Naive thymus-derived CD4-positive, alpha-beta T cell (primary cell): Measurements from ENCODE around the gene HECW1. TPM values are rescaled to one million over a fixed set of nuclear protein-coding genes. Genes with fewer than 3 reads are reported as not detected.
A peak's percentile ranks its signal among the peaks of the same experiment; 100 is the strongest.

Experiments
- ATAC-seq: fragments of 150-1000 bp; cut with Tn5 transposase; 2 replicates; pipeline ENCODE4 v1.10.0; 2021; ENCODE audit warnings: mild to moderate bottlenecking, moderate library complexity
- CTCF ChIA-PET: fragments of 350-600 bp; sonication (Branson Sonifier 250); formaldehyde crosslinking; loops from one replicate; lab custom pipeline; 2021; ENCODE audit warnings: antibody characterized with exemption; lab: Charles Lee
- POLR2A ChIA-PET: fragments of 350-600 bp; sonication (Branson Sonifier 250); formaldehyde crosslinking; loops from one replicate; lab custom pipeline; 2021; ENCODE audit warnings: antibody characterized with exemption, inconsistent platforms; lab: Charles Lee
- DNase-seq, 9 donors: peaks; one replicate each; pipeline versions ENCODE4 v3.0.0 to v3.0.0-alpha.2; 2020 to 2022; ENCODE audit warnings: mixed read lengths in 1 of 9
- H3K27ac ChIP-seq: one replicate; pipeline ENCODE4 v1.7.0; 2013; ENCODE audit warnings: mild to moderate bottlenecking, low read depth, low read length, moderate library complexity
- H3K27me3 ChIP-seq, 2 donors: one replicate each; pipeline ENCODE4 v1.7.0; 2013; ENCODE audit warnings: low read length in 2 of 2, mild to moderate bottlenecking in 2 of 2, moderate library complexity in 2 of 2; ENCODE audit not compliant: control insufficient read depth in 2 of 2, insufficient read depth in 2 of 2
- H3K36me3 ChIP-seq, 3 experiments: 1 replicate in 2 of 3; 2 replicates in 1 of 3; pipeline ENCODE4 v1.7.0; 2013; ENCODE audit warnings: low read length in 3 of 3, mild to moderate bottlenecking in 3 of 3, moderate library complexity in 1 of 3; ENCODE audit not compliant: insufficient read depth in 3 of 3, control insufficient read depth in 2 of 3
- H3K4me1 ChIP-seq, 2 donors: one replicate each; pipeline ENCODE4 v1.7.0; 2013; ENCODE audit warnings: low read length in 2 of 2, mild to moderate bottlenecking in 2 of 2, moderate library complexity in 1 of 2; ENCODE audit not compliant: control insufficient read depth in 2 of 2, insufficient read depth in 2 of 2
- H3K4me3 ChIP-seq: 2 replicates; pipeline ENCODE4 v1.7.0; 2013; ENCODE audit warnings: mild to moderate bottlenecking, low read length
- H3K9me3 ChIP-seq, 3 experiments: 1 replicate in 2 of 3; 2 replicates in 1 of 3; pipeline ENCODE4 v1.7.0; 2013; ENCODE audit warnings: low read length in 3 of 3; ENCODE audit not compliant: control insufficient read depth in 2 of 3
- H3K27ac Mint-ChIP-seq, 9 donors: one replicate each; pipeline ENCODE4 v1.8.0; 2020 to 2022; ENCODE audit warnings: mixed read lengths in 9 of 9, mild to moderate bottlenecking in 8 of 9, moderate library complexity in 5 of 9, inconsistent platforms in 2 of 9
- H3K27me3 Mint-ChIP-seq, 5 donors: one replicate each; pipeline ENCODE4 v1.8.0; 2021 to 2022; ENCODE audit warnings: mixed read lengths in 5 of 5, mild to moderate bottlenecking in 1 of 5
- H3K36me3 Mint-ChIP-seq, 5 donors: one replicate each; pipeline ENCODE4 v1.8.0; 2020 to 2022; ENCODE audit warnings: mixed read lengths in 5 of 5, mild to moderate bottlenecking in 3 of 5, inconsistent platforms in 1 of 5
- H3K4me1 Mint-ChIP-seq, 7 donors: one replicate each; pipeline ENCODE4 v1.8.0; 2020 to 2022; ENCODE audit warnings: mixed read lengths in 7 of 7, mild to moderate bottlenecking in 3 of 7, inconsistent platforms in 1 of 7
- H3K4me3 Mint-ChIP-seq, 10 donors: one replicate each; pipeline ENCODE4 v1.8.0; 2020 to 2022; ENCODE audit warnings: mild to moderate bottlenecking in 10 of 10, mixed read lengths in 10 of 10, moderate library complexity in 6 of 10, inconsistent platforms in 2 of 10
- H3K9me3 Mint-ChIP-seq, 11 donors: one replicate each; pipeline ENCODE4 v1.8.0; 2020 to 2022; ENCODE audit warnings: mixed read lengths in 11 of 11, mild to moderate bottlenecking in 4 of 11, inconsistent platforms in 1 of 11, moderate library complexity in 1 of 11
- intact Hi-C, 2 donors: fragments of 100-400 bp; cut with micrococcal nuclease; formaldehyde crosslinking; loops; one replicate each; pipeline ENCODE4 v1.15.1; 2023
- polyA plus RNA-seq, 2 donors: library from polyadenylated mRNA; unstranded; fragments of 300-500 nt; fragmentation: Illumina TruSeq; gene quantifications; one replicate each; pipeline ENCODE4 v1.2.3, GENCODE V29; 2021
- total RNA-seq, 6 experiments: library from RNA in 5 of 6; stranded (reverse) in 5 of 6; gene quantifications; 1 replicate in 5 of 6; 2 replicates in 1 of 6; pipeline ENCODE4 v1.2.3 and lab custom pipeline; 2021 to 2026

Gene HECW1
- total and polyA plus RNA-seq, 7 experiments from 2014 or later, result not detected

DNA sequence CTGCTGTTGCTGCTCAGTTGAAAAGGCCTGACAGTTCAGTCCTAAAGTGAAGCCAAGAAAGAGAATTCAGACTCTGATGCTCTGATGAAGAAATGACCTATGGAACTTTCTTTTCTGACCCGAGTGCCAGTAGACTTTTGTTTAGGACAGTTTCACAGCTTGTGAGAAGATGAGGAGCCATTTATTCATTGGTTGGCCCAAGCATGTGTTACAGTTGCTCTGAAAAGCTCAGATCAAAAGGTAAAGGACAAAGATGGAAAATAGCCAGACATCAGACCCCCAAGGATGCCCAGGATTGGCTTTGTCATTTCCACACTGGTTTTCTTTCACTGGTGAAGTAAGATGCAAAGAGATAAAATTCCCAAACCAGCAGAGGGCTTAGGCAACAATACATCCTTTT is 321.2 kb downstream of the HECW1 start:
- Mint-ChIP-seq H3K9me3 (no peaks in the 10 kb centered on the region), H3K27ac (no peak overlapping the region), H3K4me1 (peaks cover 0 to 4% (median 0%) of the 10 kb centered on the region in 7 donors), H3K36me3 (no peaks in the 10 kb centered on the region), H3K27me3 (peaks cover 0 to 6% (median 5%) of the 10 kb centered on the region in 5 donors), H3K4me3 (no peak overlapping the region)
- no peak overlapping the region for H3K4me3 ChIP-seq
- ChIA-PET CTCF (interaction anchor here (0.5 kb wide), 1 partner anchor 14 kb away, joined by 3 read pairs; no protein-coding TSS in a partner anchor), POLR2A (no interaction called here)
- ATAC-seq (no peak), DNase-seq (no peak)
- no peaks in the 10 kb centered on the region for H3K27me3 ChIP-seq
- no peaks in the 10 kb centered on the region for H3K9me3 ChIP-seq
- intact Hi-C loops, result loop anchor here in 1 of 2 donors (10.0 kb wide), 1 partner anchor 489 kb away; no protein-coding TSS in a partner anchor
- no peaks in the 10 kb centered on the region for H3K36me3 ChIP-seq
- no peak overlapping the region for H3K27ac ChIP-seq
- no peaks in the 10 kb centered on the region for H3K4me1 ChIP-seq

DNA sequence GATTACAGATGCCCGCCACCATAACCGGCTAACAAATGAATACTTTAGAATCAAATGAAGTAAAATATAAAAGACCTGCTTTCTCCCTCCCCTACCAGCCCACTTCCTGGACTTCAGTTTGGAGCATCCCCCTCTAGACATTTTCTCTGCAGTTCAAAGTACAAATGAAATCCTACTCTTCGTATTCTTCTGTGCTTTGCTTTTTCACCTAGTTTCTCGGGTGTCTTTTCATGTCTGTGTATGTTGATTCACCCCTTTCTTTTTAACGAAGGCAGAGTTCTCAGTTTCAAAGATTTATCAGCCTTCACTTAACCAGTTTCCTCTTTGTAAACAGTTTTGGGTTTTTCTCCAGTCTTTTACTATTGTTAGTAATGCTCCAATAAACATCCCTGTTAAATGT is 324.6 kb downstream of the HECW1 start:
- no peak overlapping the region for H3K4me3 ChIP-seq
- peak overlapping the region in 3 of 9 donors; percentile 39 to 63 (median 39) for H3K27ac Mint-ChIP-seq
- no peaks in the 10 kb centered on the region for H3K9me3 Mint-ChIP-seq
- H3K4me1 ChIP-seq, result no peaks in the 10 kb centered on the region
- no peaks in the 10 kb centered on the region for H3K36me3 ChIP-seq
- intact Hi-C loops, result loop anchor here in 1 of 2 donors (5.0 to 10.0 kb wide), 2 partner anchors 285 to 492 kb away; no protein-coding TSS in a partner anchor
- no peak overlapping the region for H3K27ac ChIP-seq
- H3K27me3 Mint-ChIP-seq, result peaks cover 0 to 4% (median 0%) of the 10 kb centered on the region in 5 donors
- CTCF ChIA-PET, result no interaction called here
- peaks cover 0 to 4% (median 0%) of the 10 kb centered on the region in 7 donors for H3K4me1 Mint-ChIP-seq
- no peak for ATAC-seq
- no peak for DNase-seq
- no peaks in the 10 kb centered on the region for H3K27me3 ChIP-seq
- no peak overlapping the region for H3K4me3 Mint-ChIP-seq
- H3K9me3 ChIP-seq, result no peaks in the 10 kb centered on the region
- POLR2A ChIA-PET, result no interaction called here
- H3K36me3 Mint-ChIP-seq, result no peaks in the 10 kb centered on the region

DNA sequence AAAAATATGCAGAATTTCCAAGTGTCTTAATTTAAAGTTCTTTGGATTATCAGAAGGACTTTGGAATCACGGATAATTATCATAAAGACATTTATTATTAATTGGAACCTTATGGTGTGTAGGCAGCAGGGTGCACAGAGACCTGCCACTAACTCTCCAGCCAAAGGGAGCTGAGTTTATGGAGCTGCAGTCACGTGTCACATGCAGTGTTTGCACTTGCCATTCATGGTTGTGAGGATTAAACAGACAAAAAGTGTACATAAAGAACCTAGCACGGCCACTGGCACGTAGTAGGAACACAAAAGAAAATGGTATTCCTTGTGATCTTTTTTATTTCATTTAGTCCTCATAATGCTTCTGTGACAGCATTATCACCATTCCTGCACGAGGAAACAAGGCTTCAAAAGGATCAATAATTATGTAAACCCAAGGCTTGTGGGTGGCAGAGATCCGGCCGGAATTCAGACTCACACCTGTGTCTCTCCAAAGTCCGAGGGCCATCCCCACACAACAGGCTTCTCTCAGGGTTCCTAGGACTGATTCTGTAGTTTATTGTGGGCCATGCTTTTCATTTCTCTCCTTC is 326.5 kb downstream of the HECW1 start:
- Mint-ChIP-seq H3K27ac (no peak overlapping the region), H3K36me3 (no peaks in the 10 kb centered on the region), H3K9me3 (no peaks in the 10 kb centered on the region), H3K4me1 (peaks cover 0 to 4% (median 0%) of the 10 kb centered on the region in 7 donors), H3K4me3 (no peak overlapping the region), H3K27me3 (peaks cover 0 to 1% (median 0%) of the 10 kb centered on the region in 5 donors)
- H3K27me3 ChIP-seq, result no peaks in the 10 kb centered on the region
- ATAC-seq, result no peak
- POLR2A ChIA-PET, result no interaction called here
- no peaks in the 10 kb centered on the region for H3K36me3 ChIP-seq
- no peaks in the 10 kb centered on the region for H3K9me3 ChIP-seq
- no peak overlapping the region for H3K4me3 ChIP-seq
- no peak for DNase-seq
- intact Hi-C loops, result loop anchor here (2.0 to 10.0 kb wide), 3 partner anchors 283 to 1496 kb away; no protein-coding TSS in a partner anchor
- no peak overlapping the region for H3K27ac ChIP-seq
- H3K4me1 ChIP-seq, result no peaks in the 10 kb centered on the region
- CTCF ChIA-PET, result interaction anchor here (0.9 kb wide), 1 partner anchor 15 kb away, joined by 4 read pairs; no protein-coding TSS in a partner anchor

DNA sequence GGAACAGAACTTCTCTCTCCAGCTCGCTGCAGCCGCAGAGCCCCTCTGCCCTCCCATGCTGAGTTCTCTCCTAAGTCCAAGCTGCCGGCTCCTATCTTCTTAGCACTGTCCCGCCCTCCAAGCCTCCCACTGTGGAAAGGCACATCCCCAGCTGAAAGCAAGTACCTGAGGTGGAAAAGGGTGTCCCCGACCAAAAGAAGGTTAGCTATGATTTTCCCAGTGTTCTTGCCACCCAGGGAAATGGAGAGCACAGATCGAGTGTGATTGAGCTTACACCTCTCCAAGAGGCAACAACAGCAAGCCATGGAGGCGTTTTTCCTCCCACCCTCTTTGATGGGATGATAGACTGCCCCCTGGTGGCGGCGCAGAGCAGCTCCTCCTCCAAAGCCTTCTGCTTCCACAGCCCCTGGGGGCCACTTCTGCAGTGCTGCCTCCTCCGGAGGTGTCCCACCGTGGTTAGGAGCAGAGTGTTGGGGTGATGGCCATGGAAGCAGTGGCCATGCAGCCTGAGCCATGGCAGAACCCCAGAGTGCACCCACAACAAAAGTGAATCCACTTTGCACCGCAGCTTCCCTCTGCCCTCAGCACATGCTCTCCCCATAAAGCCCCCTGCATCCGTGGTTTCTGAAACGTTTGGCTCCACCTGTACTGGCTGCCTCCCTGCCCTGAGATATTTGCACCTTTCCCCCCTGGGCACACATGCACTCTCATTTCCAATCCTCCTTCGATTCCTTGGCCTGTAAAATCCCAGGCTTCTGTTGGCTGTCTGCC is 327.4 kb downstream of the HECW1 start:
- Mint-ChIP-seq H3K27ac (no peak overlapping the region), H3K27me3 (peaks cover 0 to 7% (median 0%) of the 10 kb centered on the region in 5 donors), H3K4me3 (no peak overlapping the region), H3K9me3 (no peaks in the 10 kb centered on the region), H3K4me1 (peaks cover 0 to 4% (median 2%) of the 10 kb centered on the region in 7 donors), H3K36me3 (no peaks in the 10 kb centered on the region)
- DNase-seq, result peak in 6 of 9 donors; percentile 3 to 65 (median 18)
- intact Hi-C loops, result loop anchor here (1.0 to 10.0 kb wide), 4 partner anchors 282 to 1497 kb away; no protein-coding TSS in a partner anchor
- Histone ChIP-seq H3K4me1 (no peaks in the 10 kb centered on the region), H3K9me3 (no peaks in the 10 kb centered on the region), H3K27me3 (no peaks in the 10 kb centered on the region), H3K27ac (no peak overlapping the region), H3K4me3 (no peak overlapping the region), H3K36me3 (no peaks in the 10 kb centered on the region)
- ATAC-seq, result peak; percentile 76
- ChIA-PET CTCF (interaction anchor here (0.9 to 1.6 kb wide), 3 partner anchors 10 to 86 kb away, joined by 3 to 5 read pairs (median 4); no protein-coding TSS in a partner anchor), POLR2A (no interaction called here)

DNA sequence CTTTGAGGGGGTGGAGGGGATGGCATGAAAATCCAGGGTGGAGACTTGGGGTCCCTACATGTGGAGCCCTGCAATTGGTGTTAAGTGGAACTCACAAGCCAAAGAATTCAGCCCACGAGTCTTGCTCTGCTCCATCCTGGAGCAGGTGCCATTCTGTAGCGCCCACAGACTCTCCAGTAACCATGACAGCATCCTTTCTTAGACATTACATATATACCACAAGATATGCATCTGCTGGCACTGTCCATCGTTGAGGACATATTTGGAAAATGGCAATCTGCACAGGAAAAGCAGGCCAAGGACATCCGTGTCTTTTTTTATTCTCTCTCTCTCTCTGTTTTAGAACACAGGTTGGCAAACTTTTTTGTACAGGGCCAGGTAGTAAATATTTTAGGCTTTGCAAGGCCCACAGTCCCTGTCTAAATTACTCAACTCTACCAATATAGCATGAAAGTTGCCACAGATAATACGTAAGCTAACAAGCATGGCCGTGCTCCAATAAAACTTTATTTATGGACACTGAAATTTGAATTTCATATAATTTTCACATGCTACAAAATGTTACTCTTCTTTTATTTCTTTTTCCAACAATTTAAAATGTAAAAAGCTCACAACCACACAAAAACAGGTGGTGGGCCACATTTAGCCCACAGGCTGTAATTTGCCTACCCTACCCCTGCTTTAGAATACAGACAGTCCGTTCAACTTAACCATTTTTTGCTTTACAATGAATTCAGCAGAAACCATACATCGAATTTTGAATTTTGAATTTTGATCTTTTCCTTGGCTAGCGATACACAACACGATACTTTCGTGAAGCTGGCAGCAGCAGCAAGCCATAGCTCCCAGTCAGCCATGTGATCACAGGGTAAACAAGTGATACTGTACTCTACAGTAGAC is 329.0 kb downstream of the HECW1 start:
- Histone ChIP-seq H3K27ac (no peak overlapping the region), H3K9me3 (no peaks in the 10 kb centered on the region), H3K4me1 (no peaks in the 10 kb centered on the region), H3K36me3 (no peaks in the 10 kb centered on the region), H3K4me3 (no peak overlapping the region), H3K27me3 (no peaks in the 10 kb centered on the region)
- peaks cover 0 to 4% (median 2%) of the 10 kb centered on the region in 7 donors for H3K4me1 Mint-ChIP-seq
- ChIA-PET CTCF (interaction anchor here (1.0 kb wide), 1 partner anchor 87 kb away, joined by 3 read pairs; no protein-coding TSS in a partner anchor), POLR2A (no interaction called here)
- no peak for DNase-seq
- H3K27ac Mint-ChIP-seq, result no peak overlapping the region
- H3K36me3 Mint-ChIP-seq, result no peaks in the 10 kb centered on the region
- no peaks in the 10 kb centered on the region for H3K9me3 Mint-ChIP-seq
- H3K27me3 Mint-ChIP-seq, result peaks cover 0 to 7% (median 0%) of the 10 kb centered on the region in 5 donors
- no peak for ATAC-seq
- intact Hi-C loops, result no loop called here
- H3K4me3 Mint-ChIP-seq, result no peak overlapping the region

DNA sequence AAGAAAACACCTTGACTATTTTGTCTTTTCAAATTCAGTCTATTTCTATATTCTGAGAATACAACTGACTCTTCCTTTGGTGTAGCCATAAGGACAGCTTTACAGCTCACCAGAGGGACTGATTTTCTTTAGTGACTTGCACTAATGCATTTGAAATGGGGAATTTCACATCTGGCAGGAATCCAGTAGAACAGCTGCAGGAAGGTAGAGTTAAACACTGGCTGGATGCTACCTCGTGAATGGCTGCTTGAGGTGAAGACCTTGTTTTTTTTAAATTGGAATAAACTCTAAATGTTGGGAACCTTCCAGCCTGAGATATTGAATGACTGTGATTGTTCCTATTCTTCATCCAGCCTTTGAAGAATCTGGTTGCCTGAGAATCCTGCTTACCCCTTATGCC is 330.9 kb downstream of the HECW1 start:
- Mint-ChIP-seq H3K9me3 (no peaks in the 10 kb centered on the region), H3K27me3 (peaks cover 0 to 7% (median 0%) of the 10 kb centered on the region in 5 donors), H3K36me3 (no peaks in the 10 kb centered on the region), H3K27ac (no peak overlapping the region), H3K4me1 (peaks cover 0 to 4% (median 0%) of the 10 kb centered on the region in 7 donors), H3K4me3 (no peak overlapping the region)
- no peaks in the 10 kb centered on the region for H3K4me1 ChIP-seq
- H3K4me3 ChIP-seq, result no peak overlapping the region
- H3K9me3 ChIP-seq, result no peaks in the 10 kb centered on the region
- intact Hi-C loops, result no loop called here
- DNase-seq, result no peak
- H3K27ac ChIP-seq, result no peak overlapping the region
- H3K27me3 ChIP-seq, result no peaks in the 10 kb centered on the region
- ChIA-PET POLR2A (no interaction called here), CTCF (no interaction called here)
- no peaks in the 10 kb centered on the region for H3K36me3 ChIP-seq
- ATAC-seq, result no peak
